Neural cell (in vitro differentiated cells): ENCODE measurements around the gene EYS. TPM values are rescaled to one million over a fixed set of nuclear protein-coding genes. Genes with fewer than 3 reads are reported as not detected.
A peak's percentile ranks its signal among the peaks of the same experiment; 100 is the strongest.

ENCODE experiments used
- H2AFZ ChIP-seq: fragments of 200-600, 300-800 bp; sonication (generic), shearing (Covaris generic); 2 replicates; pipeline ENCODE4 v1.6.0; 2014; ENCODE audit warnings: low read depth, mild to moderate bottlenecking, antibody characterized with exemption, low read length, moderate library complexity
- H3F3A ChIP-seq: fragments of 200-600 bp; shearing (Covaris generic); 2 replicates; pipeline ENCODE4 v1.6.1; 2016; ENCODE audit warnings: mild to moderate bottlenecking, moderate library complexity, mixed read lengths, antibody characterized with exemption, low read length; ENCODE audit not compliant: insufficient read depth, poor library complexity, severe bottlenecking
- H3K27ac ChIP-seq: fragments of 200-600, 300-800 bp; sonication (generic), shearing (Covaris generic); 2 replicates; pipeline ENCODE4 v1.5.1; 2014; ENCODE audit warnings: mild to moderate bottlenecking, low read length, moderate library complexity
- H3K27me3 ChIP-seq: fragments of 300-800, 200-600 bp; sonication (generic), shearing (Covaris generic); 2 replicates; pipeline ENCODE4 v1.6.0; 2014; ENCODE audit warnings: mild to moderate bottlenecking, low read depth, low read length, moderate library complexity; ENCODE audit not compliant: insufficient read depth
- H3K36me3 ChIP-seq: fragments of 300-800, 200-600 bp; sonication (generic), shearing (Covaris generic); 2 replicates; pipeline ENCODE4 v1.5.1; 2014; ENCODE audit warnings: mild to moderate bottlenecking, antibody characterized with exemption, low read length, moderate library complexity; ENCODE audit not compliant: insufficient read depth
- H3K4me2 ChIP-seq: fragments of 300-800, 200-600 bp; sonication (generic), shearing (Covaris generic); 2 replicates; pipeline ENCODE4 v1.6.0; 2014; ENCODE audit warnings: mild to moderate bottlenecking, low read length
- H3K4me3 ChIP-seq: fragments of 300-800, 200-600 bp; sonication (generic), shearing (Covaris generic); 2 replicates; pipeline ENCODE4 v1.5.1; 2014; ENCODE audit warnings: mild to moderate bottlenecking, low read length, moderate library complexity
- H3K79me2 ChIP-seq: fragments of 200-600 bp; shearing (Covaris generic); replicated peaks from 2 replicates; pipeline ENCODE4 v1.6.0; 2014; ENCODE audit warnings: mild to moderate bottlenecking, low read length, moderate library complexity; ENCODE audit not compliant: insufficient read depth
- H3K9ac ChIP-seq: fragments of 300-800, 200-600 bp; sonication (generic), shearing (Covaris generic); 2 replicates; pipeline ENCODE4 v1.6.1; 2016; ENCODE audit warnings: mild to moderate bottlenecking, low read length, mixed read lengths
- H3K9me2 ChIP-seq: fragments of 200-600 bp; shearing (Covaris generic); 2 replicates; pipeline ENCODE4 v1.6.1; 2016; ENCODE audit warnings: mild to moderate bottlenecking, low read length, mixed read lengths; ENCODE audit not compliant: insufficient read depth
- H3K9me3 ChIP-seq: fragments of 200-600, 300-800 bp; sonication (generic), shearing (Covaris generic); 2 replicates; pipeline ENCODE4 v1.6.1; 2016; ENCODE audit warnings: mild to moderate bottlenecking, mixed run types, low read length, moderate library complexity, mixed read lengths
- H4K20me1 ChIP-seq: fragments of 200-600 bp; shearing (Covaris generic); 2 replicates; pipeline ENCODE4 v1.6.1; 2016; ENCODE audit warnings: mild to moderate bottlenecking, mixed run types; ENCODE audit not compliant: insufficient read depth
- EP300 ChIP-seq: fragments of 450-650 bp; conservative IDR thresholded peaks from 2 replicates; pipeline ENCODE4 v1.6.1; 2014; ENCODE audit warnings: antibody characterized with exemption, mild to moderate bottlenecking, moderate library complexity; ENCODE audit not compliant: poor library complexity, severe bottlenecking
- EZH2 ChIP-seq: fragments of 200-600, 300-800 bp; shearing (Covaris generic), sonication (generic); IDR thresholded peaks from 2 replicates; pipeline ENCODE4 v1.6.1; 2014; ENCODE audit warnings: antibody characterized with exemption, low read length, borderline replicate concordance, mild to moderate bottlenecking; ENCODE audit not compliant: insufficient read depth, poor library complexity, severe bottlenecking
- MXI1 ChIP-seq: fragments of 450-650 bp; conservative IDR thresholded peaks from 2 replicates; pipeline ENCODE4 v1.6.1; 2014; ENCODE audit warnings: antibody characterized with exemption, mild to moderate bottlenecking; ENCODE audit not compliant: poor library complexity, severe bottlenecking
- POLR2AphosphoS5 ChIP-seq: IDR thresholded peaks from 2 replicates; pipeline ENCODE4 v1.6.1; 2012
- RAD21 ChIP-seq: fragments of 450-650 bp; conservative IDR thresholded peaks from 2 replicates; pipeline ENCODE4 v1.6.1; 2014; ENCODE audit warnings: antibody characterized with exemption, mild to moderate bottlenecking, moderate library complexity
- SMC3 ChIP-seq: fragments of 450-650 bp; conservative IDR thresholded peaks from 2 replicates; pipeline ENCODE4 v1.6.1; 2014; ENCODE audit warnings: antibody characterized with exemption, mild to moderate bottlenecking, moderate library complexity; ENCODE audit not compliant: poor library complexity
- TAF1 ChIP-seq: IDR thresholded peaks from 2 replicates; pipeline ENCODE4 v1.6.1; 2012; ENCODE audit warnings: low read depth
- polyA plus RNA-seq: library from polyadenylated mRNA; depleted of rRNA; stranded (reverse); fragments of >200 nt; gene quantifications from 2 replicates; pipeline ENCODE4 v1.2.3, GENCODE V29; 2014
- TF ChIP-seq, protein P1 (sequence below): IDR thresholded peaks from 2 replicates; pipeline ENCODE4 v1.6.1; 2012; ENCODE audit warnings: borderline replicate concordance
- TF ChIP-seq, protein P2 (sequence below): fragments of 450-650 bp; IDR thresholded peaks from 2 replicates; pipeline ENCODE4 v1.5.1; 2014; ENCODE audit warnings: antibody characterized with exemption, mild to moderate bottlenecking, moderate library complexity; ENCODE audit not compliant: poor library complexity, severe bottlenecking

EYS gene
- polyA plus RNA-seq, 1 donor from 2014 or later: 0.38 TPM

DNA sequence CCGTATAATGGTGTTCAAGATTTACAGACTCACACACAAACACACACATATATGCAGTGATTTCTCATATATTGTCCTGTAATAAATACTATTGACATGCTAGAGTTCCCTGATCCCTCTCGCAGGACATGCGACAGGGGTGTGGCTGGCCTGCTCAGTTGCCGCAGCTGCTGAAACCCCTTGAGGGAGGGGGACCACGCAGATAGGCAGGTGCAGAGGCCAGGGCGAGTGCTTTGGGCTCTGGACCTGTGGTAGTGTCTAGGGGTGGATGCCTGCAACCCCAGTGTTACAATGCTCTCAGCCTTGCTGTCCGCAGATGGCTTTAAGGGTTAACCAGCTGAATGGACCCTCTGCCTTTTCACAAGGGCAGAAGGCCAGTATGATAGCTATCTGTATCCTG lies 706.2 kb downstream of the EYS start:
- H4K20me1 ChIP-seq: no peaks in the 10 kb centered on the region
- H3K27me3 ChIP-seq: no peaks in the 10 kb centered on the region
- TF ChIP-seq MXI1 (no peak), EP300 (no peak)
- H3K9ac ChIP-seq: no peak overlapping the region
- no peaks in the 10 kb centered on the region for H3F3A ChIP-seq
- H3K4me3 ChIP-seq: no peak overlapping the region
- H3K27ac ChIP-seq: no peak overlapping the region
- H3K79me2 ChIP-seq: no peaks in the 10 kb centered on the region
- H3K9me2 ChIP-seq: no peaks in the 10 kb centered on the region
- no peak overlapping the region for H3K4me2 ChIP-seq
- no peaks in the 10 kb centered on the region for H3K9me3 ChIP-seq
- no peaks in the 10 kb centered on the region for H3K36me3 ChIP-seq
- no peak overlapping the region for H2AFZ ChIP-seq

DNA sequence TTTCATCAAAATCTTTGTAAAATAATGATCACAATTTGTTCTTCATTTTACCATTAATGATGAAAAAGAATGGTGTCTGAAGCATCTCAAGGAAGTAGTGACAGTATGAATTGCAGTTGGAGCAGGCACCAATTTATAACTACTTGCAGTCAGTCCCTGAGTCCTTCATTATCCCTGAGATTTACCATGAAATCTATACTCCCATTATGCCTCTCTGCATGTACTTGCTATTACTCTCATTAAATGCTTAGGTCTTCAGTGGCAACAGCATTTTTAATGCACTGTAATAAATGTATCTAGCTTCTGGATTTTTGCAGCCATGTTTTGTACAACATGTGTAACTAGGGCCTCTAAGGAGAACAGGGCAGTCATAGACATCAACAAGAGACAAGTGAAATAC lies 708.8 kb downstream of the EYS start:
- Histone ChIP-seq H4K20me1 (no peaks in the 10 kb centered on the region), H3K79me2 (no peaks in the 10 kb centered on the region), H3K4me3 (no peak overlapping the region), H3K9me2 (no peaks in the 10 kb centered on the region), H3K27ac (peak overlapping the region; percentile 27), H3K9ac (no peak overlapping the region), H3K36me3 (no peaks in the 10 kb centered on the region), H3K9me3 (no peaks in the 10 kb centered on the region), H3F3A (no peaks in the 10 kb centered on the region), H3K4me2 (no peak overlapping the region), H2AFZ (no peak overlapping the region), H3K27me3 (no peaks in the 10 kb centered on the region)
- peak; percentile 75 for TF ChIP-seq EP300
- no peak for TF ChIP-seq EZH2
- TF ChIP-seq POLR2AphosphoS5: peak; percentile 76
- TF ChIP-seq, protein P1, sequence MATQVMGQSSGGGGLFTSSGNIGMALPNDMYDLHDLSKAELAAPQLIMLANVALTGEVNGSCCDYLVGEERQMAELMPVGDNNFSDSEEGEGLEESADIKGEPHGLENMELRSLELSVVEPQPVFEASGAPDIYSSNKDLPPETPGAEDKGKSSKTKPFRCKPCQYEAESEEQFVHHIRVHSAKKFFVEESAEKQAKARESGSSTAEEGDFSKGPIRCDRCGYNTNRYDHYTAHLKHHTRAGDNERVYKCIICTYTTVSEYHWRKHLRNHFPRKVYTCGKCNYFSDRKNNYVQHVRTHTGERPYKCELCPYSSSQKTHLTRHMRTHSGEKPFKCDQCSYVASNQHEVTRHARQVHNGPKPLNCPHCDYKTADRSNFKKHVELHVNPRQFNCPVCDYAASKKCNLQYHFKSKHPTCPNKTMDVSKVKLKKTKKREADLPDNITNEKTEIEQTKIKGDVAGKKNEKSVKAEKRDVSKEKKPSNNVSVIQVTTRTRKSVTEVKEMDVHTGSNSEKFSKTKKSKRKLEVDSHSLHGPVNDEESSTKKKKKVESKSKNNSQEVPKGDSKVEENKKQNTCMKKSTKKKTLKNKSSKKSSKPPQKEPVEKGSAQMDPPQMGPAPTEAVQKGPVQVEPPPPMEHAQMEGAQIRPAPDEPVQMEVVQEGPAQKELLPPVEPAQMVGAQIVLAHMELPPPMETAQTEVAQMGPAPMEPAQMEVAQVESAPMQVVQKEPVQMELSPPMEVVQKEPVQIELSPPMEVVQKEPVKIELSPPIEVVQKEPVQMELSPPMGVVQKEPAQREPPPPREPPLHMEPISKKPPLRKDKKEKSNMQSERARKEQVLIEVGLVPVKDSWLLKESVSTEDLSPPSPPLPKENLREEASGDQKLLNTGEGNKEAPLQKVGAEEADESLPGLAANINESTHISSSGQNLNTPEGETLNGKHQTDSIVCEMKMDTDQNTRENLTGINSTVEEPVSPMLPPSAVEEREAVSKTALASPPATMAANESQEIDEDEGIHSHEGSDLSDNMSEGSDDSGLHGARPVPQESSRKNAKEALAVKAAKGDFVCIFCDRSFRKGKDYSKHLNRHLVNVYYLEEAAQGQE: no peak

DNA sequence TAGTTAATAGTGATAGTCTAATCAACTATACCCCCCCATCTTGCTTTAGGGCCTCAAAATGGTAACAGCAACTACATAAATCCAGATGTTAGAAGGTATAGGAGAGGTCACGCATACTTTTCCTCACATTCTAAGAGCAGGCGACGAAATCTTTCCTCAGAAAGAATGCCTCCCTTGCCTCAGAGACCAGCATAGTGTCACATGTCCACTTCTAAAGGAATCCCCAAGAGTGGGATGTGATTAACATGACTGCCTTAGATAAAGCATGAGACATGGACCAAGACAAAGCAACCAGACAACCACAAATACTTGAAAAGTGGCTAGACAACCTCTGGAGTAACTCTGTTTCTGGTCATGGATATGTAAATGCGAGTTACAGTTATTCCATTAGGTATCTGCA lies 710.7 kb downstream of the EYS start:
- Histone ChIP-seq H3K4me2 (no peak overlapping the region), H3K36me3 (no peaks in the 10 kb centered on the region), H3F3A (no peaks in the 10 kb centered on the region), H3K27ac (no peak overlapping the region), H3K4me3 (no peak overlapping the region), H2AFZ (no peak overlapping the region), H3K27me3 (no peaks in the 10 kb centered on the region), H3K9ac (no peak overlapping the region), H3K79me2 (no peaks in the 10 kb centered on the region), H3K9me3 (no peaks in the 10 kb centered on the region), H3K9me2 (no peaks in the 10 kb centered on the region), H4K20me1 (no peaks in the 10 kb centered on the region)
- TF ChIP-seq RAD21 (no peak), SMC3 (no peak), EP300 (no peak), EZH2 (no peak), TAF1 (no peak), POLR2AphosphoS5 (no peak), MXI1 (no peak)
- TF ChIP-seq, protein P1: no peak
- TF ChIP-seq, protein P2, sequence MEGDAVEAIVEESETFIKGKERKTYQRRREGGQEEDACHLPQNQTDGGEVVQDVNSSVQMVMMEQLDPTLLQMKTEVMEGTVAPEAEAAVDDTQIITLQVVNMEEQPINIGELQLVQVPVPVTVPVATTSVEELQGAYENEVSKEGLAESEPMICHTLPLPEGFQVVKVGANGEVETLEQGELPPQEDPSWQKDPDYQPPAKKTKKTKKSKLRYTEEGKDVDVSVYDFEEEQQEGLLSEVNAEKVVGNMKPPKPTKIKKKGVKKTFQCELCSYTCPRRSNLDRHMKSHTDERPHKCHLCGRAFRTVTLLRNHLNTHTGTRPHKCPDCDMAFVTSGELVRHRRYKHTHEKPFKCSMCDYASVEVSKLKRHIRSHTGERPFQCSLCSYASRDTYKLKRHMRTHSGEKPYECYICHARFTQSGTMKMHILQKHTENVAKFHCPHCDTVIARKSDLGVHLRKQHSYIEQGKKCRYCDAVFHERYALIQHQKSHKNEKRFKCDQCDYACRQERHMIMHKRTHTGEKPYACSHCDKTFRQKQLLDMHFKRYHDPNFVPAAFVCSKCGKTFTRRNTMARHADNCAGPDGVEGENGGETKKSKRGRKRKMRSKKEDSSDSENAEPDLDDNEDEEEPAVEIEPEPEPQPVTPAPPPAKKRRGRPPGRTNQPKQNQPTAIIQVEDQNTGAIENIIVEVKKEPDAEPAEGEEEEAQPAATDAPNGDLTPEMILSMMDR: no peak
